GM21381 (cell line): ENCODE measurements around the gene SEMA7A.

Source experiments
- ATAC-seq: cut with Tn5 transposase; IDR thresholded peaks from one replicate; pipeline ENCODE4 v1.9.1; 2021; ENCODE audit warnings: mild to moderate bottlenecking, moderate library complexity; ENCODE audit not compliant: unreplicated experiment

SEMA7A gene

GRCh38 chr15:74389241-74390048 is 44.3 kb downstream of the SEMA7A start:
- no peak for ATAC-seq

- ATAC-seq = no peak
Observed at GRCh38 chr15:74388363-74388951, 45.3 kb downstream of the SEMA7A start.

GRCh38 chr15:74387621-74388362 is 46.0 kb downstream of the SEMA7A start:
- no peak for ATAC-seq

- no peak for ATAC-seq
Observed at GRCh38 chr15:74387141-74387541, 46.6 kb downstream of the SEMA7A start.

- no peak for ATAC-seq
Observed at GRCh38 chr15:74386496-74387140, 47.1 kb downstream of the SEMA7A start.

- ATAC-seq = no peak
Observed at GRCh38 chr15:74385733-74386132, 48.0 kb downstream of the SEMA7A start.

GRCh38 chr15:74384881-74385643 is 48.7 kb downstream of the SEMA7A start:
- ATAC-seq = peak; percentile 58

GRCh38 chr15:74384566-74384880 is 49.2 kb downstream of the SEMA7A start:
- ATAC-seq = peak; percentile 1

GRCh38 chr15:74383695-74384565 is 49.8 kb downstream of the SEMA7A start:
- peak; percentile 39 for ATAC-seq

- peak; percentile 3 for ATAC-seq
Observed at GRCh38 chr15:74383286-74383685, 50.5 kb downstream of the SEMA7A start.

- no peak for ATAC-seq
Observed at GRCh38 chr15:74382004-74382816, 51.5 kb downstream of the SEMA7A start.

GRCh38 chr15:74381481-74381880 is 52.3 kb downstream of the SEMA7A start:
- ATAC-seq = no peak

- no peak for ATAC-seq
Observed at GRCh38 chr15:74381190-74381453, 52.6 kb downstream of the SEMA7A start.

- no peak for ATAC-seq
Observed at GRCh38 chr15:74380361-74381189, 53.2 kb downstream of the SEMA7A start.

- no peak for ATAC-seq
Observed at GRCh38 chr15:74378848-74379247, 54.9 kb downstream of the SEMA7A start.

- ATAC-seq = no peak
Observed at GRCh38 chr15:74377831-74378766, 55.7 kb downstream of the SEMA7A start.
